Measurements from ENCODE around the gene ADARB1. TPM values are rescaled to one million over a fixed set of nuclear protein-coding genes. Genes with fewer than 3 reads are reported as not detected.

Gene ADARB1
- total and polyA plus RNA-seq, 9 of the 15 experiments (the other 6 are each of a cell fraction or from before 2014, with no cell fraction given): 6.7 to 16.0 (median 8.3) TPM

DNA sequence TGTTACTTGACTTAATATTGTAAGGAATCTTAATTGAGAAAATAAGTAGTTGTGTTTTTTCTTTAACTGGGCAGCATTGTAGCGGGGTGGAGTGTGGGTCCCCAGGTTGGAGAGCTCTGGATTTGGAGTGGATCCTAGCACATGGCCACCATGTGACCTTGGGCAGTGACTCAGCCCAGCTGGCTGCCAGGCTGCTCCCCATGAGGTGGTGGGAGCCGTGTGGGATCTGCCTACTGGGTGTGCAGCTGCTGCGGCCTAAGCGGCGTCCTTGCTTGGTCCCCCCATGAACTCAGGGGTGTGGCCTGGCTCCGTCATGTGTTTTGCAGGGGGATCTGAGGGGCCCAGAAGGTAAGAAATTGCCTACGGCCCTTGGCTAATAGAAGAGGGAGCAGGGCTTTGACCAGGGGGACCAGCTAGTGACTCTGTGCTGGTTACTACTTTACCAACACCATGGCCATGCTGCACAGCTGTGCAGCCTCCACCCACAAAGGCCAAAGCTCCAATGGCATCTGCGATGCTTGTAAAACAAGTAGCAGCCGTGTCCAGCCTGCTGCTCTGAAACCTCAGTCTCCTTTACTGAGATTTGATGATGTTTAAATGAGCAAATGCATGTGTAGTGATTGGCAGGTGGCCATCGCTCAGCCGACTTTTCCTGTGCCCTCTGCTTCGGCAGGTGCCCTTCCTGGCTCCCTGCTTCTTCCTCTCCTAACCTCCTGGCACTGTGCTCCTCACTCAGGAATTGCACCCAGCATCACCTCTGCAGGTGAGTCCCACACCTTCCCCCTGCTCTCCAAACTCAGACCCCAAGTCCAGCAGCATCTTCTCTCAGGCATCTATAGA lies 68.3 kb downstream of the ADARB1 start (continued):
- TF ChIP-seq, protein P1, sequence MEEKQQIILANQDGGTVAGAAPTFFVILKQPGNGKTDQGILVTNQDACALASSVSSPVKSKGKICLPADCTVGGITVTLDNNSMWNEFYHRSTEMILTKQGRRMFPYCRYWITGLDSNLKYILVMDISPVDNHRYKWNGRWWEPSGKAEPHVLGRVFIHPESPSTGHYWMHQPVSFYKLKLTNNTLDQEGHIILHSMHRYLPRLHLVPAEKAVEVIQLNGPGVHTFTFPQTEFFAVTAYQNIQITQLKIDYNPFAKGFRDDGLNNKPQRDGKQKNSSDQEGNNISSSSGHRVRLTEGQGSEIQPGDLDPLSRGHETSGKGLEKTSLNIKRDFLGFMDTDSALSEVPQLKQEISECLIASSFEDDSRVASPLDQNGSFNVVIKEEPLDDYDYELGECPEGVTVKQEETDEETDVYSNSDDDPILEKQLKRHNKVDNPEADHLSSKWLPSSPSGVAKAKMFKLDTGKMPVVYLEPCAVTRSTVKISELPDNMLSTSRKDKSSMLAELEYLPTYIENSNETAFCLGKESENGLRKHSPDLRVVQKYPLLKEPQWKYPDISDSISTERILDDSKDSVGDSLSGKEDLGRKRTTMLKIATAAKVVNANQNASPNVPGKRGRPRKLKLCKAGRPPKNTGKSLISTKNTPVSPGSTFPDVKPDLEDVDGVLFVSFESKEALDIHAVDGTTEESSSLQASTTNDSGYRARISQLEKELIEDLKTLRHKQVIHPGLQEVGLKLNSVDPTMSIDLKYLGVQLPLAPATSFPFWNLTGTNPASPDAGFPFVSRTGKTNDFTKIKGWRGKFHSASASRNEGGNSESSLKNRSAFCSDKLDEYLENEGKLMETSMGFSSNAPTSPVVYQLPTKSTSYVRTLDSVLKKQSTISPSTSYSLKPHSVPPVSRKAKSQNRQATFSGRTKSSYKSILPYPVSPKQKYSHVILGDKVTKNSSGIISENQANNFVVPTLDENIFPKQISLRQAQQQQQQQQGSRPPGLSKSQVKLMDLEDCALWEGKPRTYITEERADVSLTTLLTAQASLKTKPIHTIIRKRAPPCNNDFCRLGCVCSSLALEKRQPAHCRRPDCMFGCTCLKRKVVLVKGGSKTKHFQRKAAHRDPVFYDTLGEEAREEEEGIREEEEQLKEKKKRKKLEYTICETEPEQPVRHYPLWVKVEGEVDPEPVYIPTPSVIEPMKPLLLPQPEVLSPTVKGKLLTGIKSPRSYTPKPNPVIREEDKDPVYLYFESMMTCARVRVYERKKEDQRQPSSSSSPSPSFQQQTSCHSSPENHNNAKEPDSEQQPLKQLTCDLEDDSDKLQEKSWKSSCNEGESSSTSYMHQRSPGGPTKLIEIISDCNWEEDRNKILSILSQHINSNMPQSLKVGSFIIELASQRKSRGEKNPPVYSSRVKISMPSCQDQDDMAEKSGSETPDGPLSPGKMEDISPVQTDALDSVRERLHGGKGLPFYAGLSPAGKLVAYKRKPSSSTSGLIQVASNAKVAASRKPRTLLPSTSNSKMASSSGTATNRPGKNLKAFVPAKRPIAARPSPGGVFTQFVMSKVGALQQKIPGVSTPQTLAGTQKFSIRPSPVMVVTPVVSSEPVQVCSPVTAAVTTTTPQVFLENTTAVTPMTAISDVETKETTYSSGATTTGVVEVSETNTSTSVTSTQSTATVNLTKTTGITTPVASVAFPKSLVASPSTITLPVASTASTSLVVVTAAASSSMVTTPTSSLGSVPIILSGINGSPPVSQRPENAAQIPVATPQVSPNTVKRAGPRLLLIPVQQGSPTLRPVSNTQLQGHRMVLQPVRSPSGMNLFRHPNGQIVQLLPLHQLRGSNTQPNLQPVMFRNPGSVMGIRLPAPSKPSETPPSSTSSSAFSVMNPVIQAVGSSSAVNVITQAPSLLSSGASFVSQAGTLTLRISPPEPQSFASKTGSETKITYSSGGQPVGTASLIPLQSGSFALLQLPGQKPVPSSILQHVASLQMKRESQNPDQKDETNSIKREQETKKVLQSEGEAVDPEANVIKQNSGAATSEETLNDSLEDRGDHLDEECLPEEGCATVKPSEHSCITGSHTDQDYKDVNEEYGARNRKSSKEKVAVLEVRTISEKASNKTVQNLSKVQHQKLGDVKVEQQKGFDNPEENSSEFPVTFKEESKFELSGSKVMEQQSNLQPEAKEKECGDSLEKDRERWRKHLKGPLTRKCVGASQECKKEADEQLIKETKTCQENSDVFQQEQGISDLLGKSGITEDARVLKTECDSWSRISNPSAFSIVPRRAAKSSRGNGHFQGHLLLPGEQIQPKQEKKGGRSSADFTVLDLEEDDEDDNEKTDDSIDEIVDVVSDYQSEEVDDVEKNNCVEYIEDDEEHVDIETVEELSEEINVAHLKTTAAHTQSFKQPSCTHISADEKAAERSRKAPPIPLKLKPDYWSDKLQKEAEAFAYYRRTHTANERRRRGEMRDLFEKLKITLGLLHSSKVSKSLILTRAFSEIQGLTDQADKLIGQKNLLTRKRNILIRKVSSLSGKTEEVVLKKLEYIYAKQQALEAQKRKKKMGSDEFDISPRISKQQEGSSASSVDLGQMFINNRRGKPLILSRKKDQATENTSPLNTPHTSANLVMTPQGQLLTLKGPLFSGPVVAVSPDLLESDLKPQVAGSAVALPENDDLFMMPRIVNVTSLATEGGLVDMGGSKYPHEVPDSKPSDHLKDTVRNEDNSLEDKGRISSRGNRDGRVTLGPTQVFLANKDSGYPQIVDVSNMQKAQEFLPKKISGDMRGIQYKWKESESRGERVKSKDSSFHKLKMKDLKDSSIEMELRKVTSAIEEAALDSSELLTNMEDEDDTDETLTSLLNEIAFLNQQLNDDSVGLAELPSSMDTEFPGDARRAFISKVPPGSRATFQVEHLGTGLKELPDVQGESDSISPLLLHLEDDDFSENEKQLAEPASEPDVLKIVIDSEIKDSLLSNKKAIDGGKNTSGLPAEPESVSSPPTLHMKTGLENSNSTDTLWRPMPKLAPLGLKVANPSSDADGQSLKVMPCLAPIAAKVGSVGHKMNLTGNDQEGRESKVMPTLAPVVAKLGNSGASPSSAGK (IDR thresholded peaks at IDR 0.05): peak; percentile 47

Measured in K562 (cell line).